ENCODE results near the gene GALNT15. TPM values are rescaled to one million over a fixed set of nuclear protein-coding genes. Genes with fewer than 3 reads are reported as not detected.

Gene GALNT15
- total RNA-seq, 2 donors from 2014 or later = 0.13 TPM; not detected in 1

DNA sequence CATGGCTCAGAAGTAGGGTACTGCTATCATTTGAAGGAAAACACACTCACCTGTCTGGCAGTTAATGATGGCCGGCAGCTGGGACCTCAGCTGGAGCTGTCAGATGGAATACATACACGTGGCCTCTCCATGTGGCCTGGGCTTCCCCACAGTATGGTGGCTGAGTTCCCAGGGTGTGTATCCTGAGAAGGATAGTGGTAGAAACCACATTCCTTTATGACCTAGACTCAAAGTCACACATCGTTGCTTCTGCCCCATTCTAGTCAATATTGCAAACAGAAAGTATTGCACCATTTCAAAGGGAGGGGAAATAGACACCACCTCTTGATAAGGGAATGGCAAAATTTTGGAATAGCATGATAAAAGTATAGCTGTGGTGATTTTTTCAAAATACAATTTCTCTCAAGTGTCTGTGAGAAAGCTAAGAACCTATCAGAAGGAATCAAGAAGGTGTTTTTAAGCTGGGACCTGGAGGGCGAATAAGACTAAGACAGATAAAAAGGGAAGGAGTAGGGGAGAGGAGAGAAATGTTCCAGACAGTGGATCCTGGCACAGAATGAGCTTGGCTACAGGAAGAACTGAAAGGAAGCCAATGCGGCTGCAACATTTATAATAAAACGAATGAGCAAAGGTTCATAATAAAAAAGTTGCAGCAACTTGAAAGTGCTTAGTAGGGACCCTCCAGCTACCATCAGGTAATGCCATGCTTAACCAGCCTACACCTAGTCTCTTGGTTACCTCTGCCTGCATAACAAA, 40.1 kb upstream of the GALNT15 start:
- H3K4me3 ChIP-seq (ENCODE audit: low read length) = no peak overlapping the region
- H3K9me3 ChIP-seq (ENCODE audit: control insufficient read depth, low read length) = peaks cover 9% of the 10 kb centered on the region
- no peak overlapping the region for H3K9ac ChIP-seq (ENCODE audit: extremely low read depth, low read length, poor library complexity, severe bottlenecking)
- no peaks in the 10 kb centered on the region for H3K36me3 ChIP-seq (ENCODE audit: control insufficient read depth, insufficient read depth, low read length)
- no peak for DNase-seq
- no peaks in the 10 kb centered on the region for H3K36me3 Mint-ChIP-seq (ENCODE audit: low read depth)
- no peaks in the 10 kb centered on the region for H3K4me1 Mint-ChIP-seq
- H3K27ac Mint-ChIP-seq = no peak overlapping the region
- TF ChIP-seq, protein P1, sequence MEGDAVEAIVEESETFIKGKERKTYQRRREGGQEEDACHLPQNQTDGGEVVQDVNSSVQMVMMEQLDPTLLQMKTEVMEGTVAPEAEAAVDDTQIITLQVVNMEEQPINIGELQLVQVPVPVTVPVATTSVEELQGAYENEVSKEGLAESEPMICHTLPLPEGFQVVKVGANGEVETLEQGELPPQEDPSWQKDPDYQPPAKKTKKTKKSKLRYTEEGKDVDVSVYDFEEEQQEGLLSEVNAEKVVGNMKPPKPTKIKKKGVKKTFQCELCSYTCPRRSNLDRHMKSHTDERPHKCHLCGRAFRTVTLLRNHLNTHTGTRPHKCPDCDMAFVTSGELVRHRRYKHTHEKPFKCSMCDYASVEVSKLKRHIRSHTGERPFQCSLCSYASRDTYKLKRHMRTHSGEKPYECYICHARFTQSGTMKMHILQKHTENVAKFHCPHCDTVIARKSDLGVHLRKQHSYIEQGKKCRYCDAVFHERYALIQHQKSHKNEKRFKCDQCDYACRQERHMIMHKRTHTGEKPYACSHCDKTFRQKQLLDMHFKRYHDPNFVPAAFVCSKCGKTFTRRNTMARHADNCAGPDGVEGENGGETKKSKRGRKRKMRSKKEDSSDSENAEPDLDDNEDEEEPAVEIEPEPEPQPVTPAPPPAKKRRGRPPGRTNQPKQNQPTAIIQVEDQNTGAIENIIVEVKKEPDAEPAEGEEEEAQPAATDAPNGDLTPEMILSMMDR (conservative IDR thresholded peaks at IDR 0.05) = no peak
- H3K9me3 Mint-ChIP-seq = peaks cover 15% of the 10 kb centered on the region
- no peak overlapping the region for H3K4me3 Mint-ChIP-seq
- no peaks in the 10 kb centered on the region for H3K27me3 Mint-ChIP-seq (ENCODE audit: insufficient read depth)
- no peak overlapping the region for H3K27ac ChIP-seq (ENCODE audit: low read depth, low read length)
- 73 to 100% methylated on average over 2 to 6 of the region's 6 CpGs for WGBS, 2 experiments (ENCODE audit: insufficient coverage in 1 of 2, insufficient read length in 1 of 2)
- H3K27me3 ChIP-seq (ENCODE audit: control insufficient read depth, insufficient read depth, low read length, poor library complexity, severe bottlenecking) = no peaks in the 10 kb centered on the region
- no peaks in the 10 kb centered on the region for H3K4me1 ChIP-seq (ENCODE audit: control insufficient read depth, insufficient read depth, low read length)

DNA sequence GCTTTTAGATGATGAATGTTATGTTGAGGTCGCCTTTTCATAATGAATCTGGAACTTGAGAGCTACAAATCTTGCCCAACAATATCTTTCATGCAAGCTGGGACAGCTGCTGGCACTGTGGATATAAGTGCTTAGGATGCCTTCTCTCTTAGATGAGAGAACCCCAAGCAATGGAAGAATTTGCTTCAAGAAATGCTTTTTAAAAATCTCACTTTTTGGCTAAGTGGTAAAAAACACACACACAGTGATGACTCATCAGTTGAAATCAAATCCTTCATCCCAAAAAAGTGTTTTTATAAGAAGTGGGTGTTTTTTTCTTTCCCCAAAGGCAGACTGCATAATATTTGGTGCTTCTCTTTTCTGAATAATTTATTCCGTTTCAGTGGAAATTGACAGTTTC, 38.4 kb upstream of the GALNT15 start:
- DNase-seq = no peak
- H3K9me3 ChIP-seq (ENCODE audit: control insufficient read depth, low read length) = peaks cover 23% of the 10 kb centered on the region
- no peak overlapping the region for H3K27ac ChIP-seq (ENCODE audit: low read depth, low read length)
- no peaks in the 10 kb centered on the region for H3K36me3 Mint-ChIP-seq (ENCODE audit: low read depth)
- no peaks in the 10 kb centered on the region for H3K4me1 ChIP-seq (ENCODE audit: control insufficient read depth, insufficient read depth, low read length)
- H3K27me3 ChIP-seq (ENCODE audit: control insufficient read depth, insufficient read depth, low read length, poor library complexity, severe bottlenecking) = no peaks in the 10 kb centered on the region
- no peaks in the 10 kb centered on the region for H3K4me1 Mint-ChIP-seq
- TF ChIP-seq, protein P1 (conservative IDR thresholded peaks at IDR 0.05) = no peak
- no peaks in the 10 kb centered on the region for H3K36me3 ChIP-seq (ENCODE audit: control insufficient read depth, insufficient read depth, low read length)
- H3K27me3 Mint-ChIP-seq (ENCODE audit: insufficient read depth) = no peaks in the 10 kb centered on the region
- H3K9me3 Mint-ChIP-seq = peaks cover 24% of the 10 kb centered on the region
- 98 to 100% methylated on average over 1 to 2 of the region's 2 CpGs for WGBS, 2 experiments (ENCODE audit: insufficient coverage in 1 of 2, insufficient read length in 1 of 2)
- H3K4me3 Mint-ChIP-seq = no peak overlapping the region
- no peak overlapping the region for H3K27ac Mint-ChIP-seq
- no peak overlapping the region for H3K9ac ChIP-seq (ENCODE audit: extremely low read depth, low read length, poor library complexity, severe bottlenecking)
- no peak overlapping the region for H3K4me3 ChIP-seq (ENCODE audit: low read length)

DNA sequence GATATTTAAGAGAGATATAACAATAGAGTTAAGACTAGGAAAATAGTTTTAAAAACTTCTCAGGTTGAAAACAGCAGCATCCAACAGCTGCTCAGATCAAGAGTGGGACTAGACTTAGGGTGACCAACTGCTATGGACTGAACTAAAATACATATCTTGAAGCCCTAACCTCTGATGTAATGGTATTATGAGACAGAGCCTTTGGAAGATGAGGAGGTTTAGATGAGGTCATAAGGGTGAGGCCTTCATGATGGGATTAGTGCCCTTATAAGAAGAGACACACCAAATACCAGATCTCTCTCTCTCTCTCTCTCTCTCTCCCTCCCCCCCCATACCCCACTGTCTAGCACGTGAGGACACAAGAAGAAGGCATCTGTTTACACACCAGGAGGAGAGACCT, 37.4 kb upstream of the GALNT15 start:
- peaks cover 33% of the 10 kb centered on the region for H3K9me3 Mint-ChIP-seq
- H3K36me3 ChIP-seq (ENCODE audit: control insufficient read depth, insufficient read depth, low read length) = no peaks in the 10 kb centered on the region
- H3K4me3 ChIP-seq (ENCODE audit: low read length) = no peak overlapping the region
- no peaks in the 10 kb centered on the region for H3K4me1 Mint-ChIP-seq
- TF ChIP-seq, protein P1 (conservative IDR thresholded peaks at IDR 0.05) = no peak
- H3K36me3 Mint-ChIP-seq (ENCODE audit: low read depth) = peaks cover 3% of the 10 kb centered on the region
- no peak overlapping the region for H3K9ac ChIP-seq (ENCODE audit: extremely low read depth, low read length, poor library complexity, severe bottlenecking)
- DNase-seq = no peak
- no peak overlapping the region for H3K27ac Mint-ChIP-seq
- no peaks in the 10 kb centered on the region for H3K4me1 ChIP-seq (ENCODE audit: control insufficient read depth, insufficient read depth, low read length)
- no peak overlapping the region for H3K27ac ChIP-seq (ENCODE audit: low read depth, low read length)
- no peak overlapping the region for H3K4me3 Mint-ChIP-seq
- WGBS, 2 experiments (ENCODE audit: insufficient coverage in 1 of 2, insufficient read length in 1 of 2) = 92% methylated on average over 1 of the region's 1 CpG; no CpG with 5 or more reads in 1 of the 2 experiments
- no peaks in the 10 kb centered on the region for H3K27me3 ChIP-seq (ENCODE audit: control insufficient read depth, insufficient read depth, low read length, poor library complexity, severe bottlenecking)
- H3K27me3 Mint-ChIP-seq (ENCODE audit: insufficient read depth) = peaks cover 2% of the 10 kb centered on the region
- peaks cover 33% of the 10 kb centered on the region for H3K9me3 ChIP-seq (ENCODE audit: control insufficient read depth, low read length)

All from endodermal cell (in vitro differentiated cells).